Keratinocyte (primary cell): Measurements from ENCODE around the gene SLC9B2. TPM values are rescaled to one million over a fixed set of nuclear protein-coding genes. Genes with fewer than 3 reads are reported as not detected.

Experiments
- DNase-seq: peaks from one replicate; pipeline ENCODE4 v3.0.0-alpha.2; 2011; ENCODE audit warnings: low read depth, missing footprints, low spot score
- FAIRE-seq: peaks from 2 replicates; lab custom pipeline; 2011; peaks lifted over from hg19 to GRCh38; lab: Jason Lieb, UNC
- H2AFZ ChIP-seq: 2 replicates; pipeline ENCODE4 v1.6.0; 2012; ENCODE audit warnings: low read length, control low read depth, inconsistent platforms; ENCODE audit not compliant: control insufficient read depth
- H3K27ac ChIP-seq: 2 replicates; pipeline ENCODE4 v1.5.1; 2011; ENCODE audit warnings: low read length; ENCODE audit not compliant: control insufficient read depth, insufficient read depth
- H3K27me3 ChIP-seq: 3 replicates; pipeline ENCODE4 v1.6.0; 2011; ENCODE audit warnings: low read length; ENCODE audit not compliant: control insufficient read depth, insufficient read depth; ENCODE audit errors: extremely low read depth
- H3K36me3 ChIP-seq, 2 experiments: 2 replicates in 1 of 2; 3 replicates in 1 of 2; pipeline ENCODE4 v1.5.1; 2011; ENCODE audit warnings: low read length in 2 of 2, mild to moderate bottlenecking in 1 of 2; ENCODE audit not compliant: control insufficient read depth in 2 of 2, insufficient read depth in 2 of 2; ENCODE audit errors: extremely low read depth in 1 of 2
- H3K4me1 ChIP-seq: 3 replicates; pipeline ENCODE4 v1.5.1; 2011; ENCODE audit warnings: low read length; ENCODE audit not compliant: control insufficient read depth, insufficient read depth; ENCODE audit errors: extremely low read depth
- H3K4me2 ChIP-seq: 3 replicates; pipeline ENCODE4 v1.6.0; 2011; ENCODE audit warnings: low read depth, low read length; ENCODE audit not compliant: control insufficient read depth, insufficient read depth; ENCODE audit errors: extremely low read depth
- H3K4me3 ChIP-seq, 3 experiments: fragments of 200-600 bp in 1 of 3; sonication (generic) in 1 of 3; 2 replicates in 2 of 3; 3 replicates in 1 of 3; pipeline ENCODE4 v1.5.1; 2011 to 2016; ENCODE audit warnings: low read length in 3 of 3, mild to moderate bottlenecking in 3 of 3, control low read depth in 2 of 3, inconsistent platforms in 1 of 3, low read depth in 1 of 3, mixed read lengths in 1 of 3, mixed run types in 1 of 3, moderate library complexity in 1 of 3; ENCODE audit not compliant: control insufficient read depth in 2 of 3, insufficient read depth in 2 of 3; ENCODE audit errors: extremely low read depth in 1 of 3
- H3K79me2 ChIP-seq: 2 replicates; pipeline ENCODE4 v1.6.0; 2012; ENCODE audit warnings: low read length; ENCODE audit not compliant: control insufficient read depth, insufficient read depth
- H3K9ac ChIP-seq: 3 replicates; pipeline ENCODE4 v1.6.0; 2011; ENCODE audit warnings: low read length; ENCODE audit not compliant: control insufficient read depth, insufficient read depth; ENCODE audit errors: extremely low read depth
- H3K9me1 ChIP-seq: 3 replicates; pipeline ENCODE4 v1.6.0; 2011; ENCODE audit warnings: low read length; ENCODE audit not compliant: control insufficient read depth, insufficient read depth; ENCODE audit errors: extremely low read depth
- H3K9me3 ChIP-seq: 2 replicates; pipeline ENCODE4 v1.5.1; 2012; ENCODE audit warnings: low read depth, low read length; ENCODE audit not compliant: control insufficient read depth
- H4K20me1 ChIP-seq: 3 replicates; pipeline ENCODE4 v1.6.0; 2011; ENCODE audit warnings: low read length; ENCODE audit not compliant: control insufficient read depth, insufficient read depth; ENCODE audit errors: extremely low read depth
- EZH2 ChIP-seq: IDR thresholded peaks from one replicate; pipeline ENCODE4 v1.6.1; 2012; ENCODE audit warnings: inconsistent platforms, mild to moderate bottlenecking, low read length, moderate library complexity
- dilution Hi-C: fragments of 300-500 bp; cut with MboI; formaldehyde crosslinking; loops from one replicate; pipeline ENCODE4 v1.7.0; 2020; ENCODE audit warnings: low sequenced_read_pairs; ENCODE audit not compliant: extremely low pct_ligation_motif_present
- polyA plus RNA-seq, 5 experiments: library from polyadenylated mRNA; depleted of rRNA in 3 of 5; stranded (reverse) in 3 of 5; stranded (forward) in 1 of 5; unstranded in 1 of 5; fragments of >200 nt; gene quantifications; 1 replicate in 1 of 5; 2 replicates in 3 of 5; 3 replicates in 1 of 5; pipeline versions ENCODE4 v1.2.1 to v1.2.3, GENCODE V29; 2011 to 2012; ENCODE audit warnings: missing spikeins in 2 of 5, low read depth in 1 of 5, low replicate concordance in 1 of 5
- TF ChIP-seq, protein P1 (sequence below), 3 experiments: IDR thresholded peaks in 1 of 3; conservative IDR thresholded peaks in 1 of 3; optimal IDR thresholded peaks in 1 of 3; 2 replicates in 2 of 3; 3 replicates in 1 of 3; pipeline versions ENCODE3 to v1.5.1; 2011; ENCODE audit warnings: low read length in 3 of 3, mild to moderate bottlenecking in 3 of 3, moderate library complexity in 2 of 3, control low read depth in 1 of 3, inconsistent platforms in 1 of 3; ENCODE audit not compliant: insufficient read depth in 2 of 3; ENCODE audit errors: extremely low read depth in 1 of 3

Gene SLC9B2
- polyA plus RNA-seq, 1 donor (not counting 4 experiments of a cell fraction or from before 2014, with no cell fraction given): 14.6 TPM

DNA sequence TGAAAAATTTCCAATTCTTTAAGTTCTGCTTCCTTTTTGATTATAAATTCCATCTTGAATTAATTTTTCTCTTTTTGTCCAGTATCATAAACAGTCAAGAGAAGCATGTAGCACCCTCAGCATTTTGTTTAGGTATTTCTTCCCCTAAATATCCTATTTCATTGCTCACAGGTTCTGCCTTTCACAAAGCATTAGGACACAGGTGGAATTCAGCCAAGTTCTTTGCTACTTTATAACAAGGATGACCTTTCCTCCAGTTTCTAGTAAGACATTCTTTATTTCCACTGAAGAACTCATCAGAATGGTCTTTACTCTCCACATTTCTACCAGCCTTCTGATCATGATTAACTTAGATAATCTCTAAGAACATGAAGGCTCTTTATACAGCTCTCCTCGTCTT is 64.5 kb downstream of the SLC9B2 start:
- Histone ChIP-seq H4K20me1 (no peaks in the 10 kb centered on the region), H3K9me3 (no peaks in the 10 kb centered on the region), H3K4me2 (peak overlapping the region; percentile 29), H3K27me3 (no peaks in the 10 kb centered on the region), H3K9ac (no peak overlapping the region), H3K36me3 (no peaks in the 10 kb centered on the region), H2AFZ (no peak overlapping the region), H3K9me1 (no peaks in the 10 kb centered on the region), H3K79me2 (no peaks in the 10 kb centered on the region), H3K4me3 (no peak overlapping the region), H3K4me1 (peaks cover 12% of the 10 kb centered on the region), H3K27ac (peak overlapping the region; percentile 41)
- no peak for DNase-seq
- TF ChIP-seq, protein P1, sequence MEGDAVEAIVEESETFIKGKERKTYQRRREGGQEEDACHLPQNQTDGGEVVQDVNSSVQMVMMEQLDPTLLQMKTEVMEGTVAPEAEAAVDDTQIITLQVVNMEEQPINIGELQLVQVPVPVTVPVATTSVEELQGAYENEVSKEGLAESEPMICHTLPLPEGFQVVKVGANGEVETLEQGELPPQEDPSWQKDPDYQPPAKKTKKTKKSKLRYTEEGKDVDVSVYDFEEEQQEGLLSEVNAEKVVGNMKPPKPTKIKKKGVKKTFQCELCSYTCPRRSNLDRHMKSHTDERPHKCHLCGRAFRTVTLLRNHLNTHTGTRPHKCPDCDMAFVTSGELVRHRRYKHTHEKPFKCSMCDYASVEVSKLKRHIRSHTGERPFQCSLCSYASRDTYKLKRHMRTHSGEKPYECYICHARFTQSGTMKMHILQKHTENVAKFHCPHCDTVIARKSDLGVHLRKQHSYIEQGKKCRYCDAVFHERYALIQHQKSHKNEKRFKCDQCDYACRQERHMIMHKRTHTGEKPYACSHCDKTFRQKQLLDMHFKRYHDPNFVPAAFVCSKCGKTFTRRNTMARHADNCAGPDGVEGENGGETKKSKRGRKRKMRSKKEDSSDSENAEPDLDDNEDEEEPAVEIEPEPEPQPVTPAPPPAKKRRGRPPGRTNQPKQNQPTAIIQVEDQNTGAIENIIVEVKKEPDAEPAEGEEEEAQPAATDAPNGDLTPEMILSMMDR (optimal IDR thresholded peaks at IDR 0.05 in 1 of 3, IDR thresholded peaks at IDR 0.05 in 1 of 3, conservative IDR thresholded peaks at IDR 0.05 in 1 of 3; ENCODE audit: extremely low read depth in 1 of 3, insufficient read depth in 2 of 3, low read length in 3 of 3): no peak
- TF ChIP-seq EZH2: no peak
- dilution Hi-C loops: no loop called here
- no peak for FAIRE-seq

DNA sequence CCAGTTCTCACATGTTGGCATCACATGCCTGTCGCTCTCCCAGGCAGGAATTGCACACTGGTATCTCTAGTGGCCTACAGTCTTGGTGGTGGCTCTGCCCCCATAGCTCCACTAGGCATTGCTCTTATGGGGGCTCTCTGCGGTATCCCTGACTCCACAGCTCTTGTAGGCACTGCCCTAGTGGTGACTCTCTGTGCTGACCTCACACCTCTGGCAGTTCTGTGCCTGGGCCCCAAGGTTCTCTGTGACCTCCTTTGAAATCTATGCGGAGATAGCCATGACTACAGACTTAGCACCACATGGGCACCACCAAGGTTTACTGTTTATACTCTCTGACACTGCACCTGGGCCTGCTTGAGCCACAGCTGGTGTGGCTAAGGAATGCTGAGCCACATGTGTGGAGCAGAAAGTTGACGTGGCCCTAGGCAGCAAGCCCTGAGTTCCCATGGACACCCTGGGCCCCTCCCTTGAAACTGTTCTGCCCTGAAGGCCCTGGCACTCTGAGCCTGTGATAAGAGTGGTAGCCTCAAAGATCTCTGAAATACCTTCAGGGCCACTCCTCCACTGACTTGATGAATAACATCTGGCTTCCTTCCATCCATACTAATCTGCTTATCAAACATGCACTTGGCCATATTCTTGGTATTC is 65.1 kb downstream of the SLC9B2 start:
- H4K20me1 ChIP-seq: no peaks in the 10 kb centered on the region
- no peak overlapping the region for H2AFZ ChIP-seq
- DNase-seq (peak; percentile 74), FAIRE-seq (peak; percentile 77)
- dilution Hi-C loops: no loop called here
- H3K79me2 ChIP-seq: no peaks in the 10 kb centered on the region
- H3K9me3 ChIP-seq: no peaks in the 10 kb centered on the region
- peak overlapping the region; percentile 29 for H3K4me2 ChIP-seq
- peaks cover 12% of the 10 kb centered on the region for H3K4me1 ChIP-seq
- no peaks in the 10 kb centered on the region for H3K36me3 ChIP-seq
- H3K9ac ChIP-seq: no peak overlapping the region
- no peaks in the 10 kb centered on the region for H3K27me3 ChIP-seq
- TF ChIP-seq EZH2: no peak
- TF ChIP-seq, protein P1 (optimal IDR thresholded peaks at IDR 0.05 in 1 of 3, IDR thresholded peaks at IDR 0.05 in 1 of 3, conservative IDR thresholded peaks at IDR 0.05 in 1 of 3; ENCODE audit: extremely low read depth in 1 of 3, insufficient read depth in 2 of 3, low read length in 3 of 3): no peak
- no peaks in the 10 kb centered on the region for H3K9me1 ChIP-seq
- no peak overlapping the region for H3K4me3 ChIP-seq
- H3K27ac ChIP-seq: peak overlapping the region; percentile 41
